Panc1 (cell line): ENCODE measurements around the gene TLL2. TPM values are rescaled to one million over a fixed set of nuclear protein-coding genes. Genes with fewer than 3 reads are reported as not detected.

Experiments
- ATAC-seq: fragments of 200-7000 bp; cut with Tn5 transposase; 2 replicates; pipeline ENCODE4 v1.9.1; 2020; ENCODE audit warnings: mild to moderate bottlenecking, moderate library complexity
- BruUV-seq: library from RNA; stranded (reverse); fragments of 400-500 nt; replicated peaks from 2 replicates; lab custom pipeline; 2021; lab: Mats Ljungman, UMichigan
- CTCF ChIA-PET: fragments of 300-600 bp; sonication (Branson Sonifier 250); formaldehyde crosslinking; loops from one replicate; lab custom pipeline; 2022; ENCODE audit warnings: antibody characterized with exemption; lab: Charles Lee
- POLR2A ChIA-PET: fragments of 300-600 bp; sonication (Branson Sonifier 250); formaldehyde crosslinking; loops from one replicate; lab custom pipeline; 2022; ENCODE audit warnings: antibody characterized with exemption; lab: Charles Lee
- DNase-seq: peaks from one replicate; pipeline ENCODE4 v3.0.0-alpha.2; 2010; ENCODE audit warnings: low read depth, low spot score
- H3K27ac ChIP-seq: 2 replicates; pipeline ENCODE4 v1.5.1; 2011; ENCODE audit warnings: mild to moderate bottlenecking, low read length, inconsistent platforms
- H3K27me3 ChIP-seq: fragments of 200-500 bp; sonication (Bioruptor generic); 2 replicates; pipeline ENCODE4 v1.6.0; 2014; ENCODE audit warnings: low read length, inconsistent platforms; ENCODE audit not compliant: control insufficient read depth, insufficient read depth
- H3K36me3 ChIP-seq: fragments of 200-500 bp; sonication (Bioruptor generic); 2 replicates; pipeline ENCODE4 v1.5.1; 2014; ENCODE audit warnings: inconsistent platforms, mild to moderate bottlenecking, low read length, moderate library complexity; ENCODE audit not compliant: control insufficient read depth, insufficient read depth
- H3K4me1 ChIP-seq: 2 replicates; pipeline ENCODE4 v1.5.1; 2011; ENCODE audit warnings: inconsistent platforms, mild to moderate bottlenecking, low read length, moderate library complexity; ENCODE audit not compliant: control insufficient read depth, insufficient read depth
- H3K4me3 ChIP-seq, 2 experiments: 2 replicates each; pipeline ENCODE4 v1.5.1; 2011 to 2012; ENCODE audit warnings: low read depth in 2 of 2, low read length in 2 of 2, mild to moderate bottlenecking in 2 of 2, inconsistent platforms in 1 of 2, moderate library complexity in 1 of 2
- H3K9me3 ChIP-seq: fragments of 200-500 bp; sonication (Bioruptor generic); 2 replicates; pipeline ENCODE4 v1.5.1; 2014; ENCODE audit warnings: low read depth, mild to moderate bottlenecking, inconsistent platforms, low read length, moderate library complexity; ENCODE audit not compliant: control insufficient read depth, insufficient read depth
- POLR2AphosphoS5 ChIP-seq: IDR thresholded peaks from 2 replicates; pipeline ENCODE4 v1.6.1; 2012; ENCODE audit warnings: mild to moderate bottlenecking, low read depth, low read length, moderate library complexity
- SIN3A ChIP-seq: IDR thresholded peaks from 2 replicates; pipeline ENCODE4 v1.6.1; 2012; ENCODE audit warnings: low read depth, mild to moderate bottlenecking, low read length, moderate library complexity, borderline replicate concordance; ENCODE audit not compliant: insufficient read depth
- TCF7L2 ChIP-seq: IDR thresholded peaks from 2 replicates; pipeline ENCODE4 v1.6.1; 2011; ENCODE audit warnings: mild to moderate bottlenecking, low read depth, low read length, inconsistent platforms
- in situ Hi-C: cut with HindIII; loops from 2 replicates; pipeline ENCODE4 v1.10.0; 2016; ENCODE audit warnings: low sequenced_read_pairs, low pct_unique_long_range_greater_than_20kb
- intact Hi-C: fragments of 100-400 bp; cut with micrococcal nuclease; formaldehyde crosslinking; loops from one replicate; pipeline ENCODE4 v1.10.0; 2022; ENCODE audit not compliant: unreplicated experiment
- total RNA-seq: library from RNA; stranded (reverse); gene quantifications from one replicate; pipeline ENCODE4 v1.2.1, GENCODE V29; 2021; ENCODE audit not compliant: unreplicated experiment
- TF ChIP-seq, protein P1 (sequence below), 2 experiments: IDR thresholded peaks; 2 replicates each; pipeline ENCODE4 v1.6.1; 2011 to 2012; ENCODE audit warnings: low read depth in 2 of 2, control low read depth in 1 of 2, low read length in 1 of 2, mild to moderate bottlenecking in 1 of 2, moderate library complexity in 1 of 2; ENCODE audit not compliant: insufficient read depth in 1 of 2
- TF ChIP-seq, protein P2 (sequence below): fragments of 450-650 bp; IDR thresholded peaks from 2 replicates; pipeline ENCODE4 v1.5.1; 2017; ENCODE audit warnings: mild to moderate bottlenecking

TLL2 gene
- total RNA-seq, 1 experiment from 2014 or later: 0.64 TPM

DNA sequence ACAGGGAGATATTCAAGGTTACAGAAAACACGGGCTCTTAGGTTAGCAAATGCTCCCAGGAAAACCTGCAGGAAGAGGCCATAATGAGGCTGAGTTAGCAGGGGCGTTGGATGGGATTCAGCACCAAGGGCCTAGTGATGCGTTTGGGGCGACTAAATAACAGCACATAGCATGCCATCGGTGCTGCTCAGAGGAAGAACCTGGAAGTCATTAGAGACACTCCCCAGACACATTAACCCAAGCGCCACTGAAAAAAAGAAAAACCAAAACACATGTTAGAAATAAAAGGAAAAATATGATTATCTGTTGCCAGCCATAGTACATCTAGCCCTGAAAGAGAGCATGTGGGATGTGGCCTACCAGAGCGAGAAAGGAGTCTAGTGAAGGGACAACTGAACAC is 126.1 kb downstream of the TLL2 start:
- CTCF ChIA-PET: no interaction called here
- peaks cover 18% of the 10 kb centered on the region for H3K27me3 ChIP-seq
- H3K4me3 ChIP-seq: no peak overlapping the region
- POLR2A ChIA-PET: no interaction called here
- H3K9me3 ChIP-seq: no peaks in the 10 kb centered on the region
- TF ChIP-seq, protein P1, sequence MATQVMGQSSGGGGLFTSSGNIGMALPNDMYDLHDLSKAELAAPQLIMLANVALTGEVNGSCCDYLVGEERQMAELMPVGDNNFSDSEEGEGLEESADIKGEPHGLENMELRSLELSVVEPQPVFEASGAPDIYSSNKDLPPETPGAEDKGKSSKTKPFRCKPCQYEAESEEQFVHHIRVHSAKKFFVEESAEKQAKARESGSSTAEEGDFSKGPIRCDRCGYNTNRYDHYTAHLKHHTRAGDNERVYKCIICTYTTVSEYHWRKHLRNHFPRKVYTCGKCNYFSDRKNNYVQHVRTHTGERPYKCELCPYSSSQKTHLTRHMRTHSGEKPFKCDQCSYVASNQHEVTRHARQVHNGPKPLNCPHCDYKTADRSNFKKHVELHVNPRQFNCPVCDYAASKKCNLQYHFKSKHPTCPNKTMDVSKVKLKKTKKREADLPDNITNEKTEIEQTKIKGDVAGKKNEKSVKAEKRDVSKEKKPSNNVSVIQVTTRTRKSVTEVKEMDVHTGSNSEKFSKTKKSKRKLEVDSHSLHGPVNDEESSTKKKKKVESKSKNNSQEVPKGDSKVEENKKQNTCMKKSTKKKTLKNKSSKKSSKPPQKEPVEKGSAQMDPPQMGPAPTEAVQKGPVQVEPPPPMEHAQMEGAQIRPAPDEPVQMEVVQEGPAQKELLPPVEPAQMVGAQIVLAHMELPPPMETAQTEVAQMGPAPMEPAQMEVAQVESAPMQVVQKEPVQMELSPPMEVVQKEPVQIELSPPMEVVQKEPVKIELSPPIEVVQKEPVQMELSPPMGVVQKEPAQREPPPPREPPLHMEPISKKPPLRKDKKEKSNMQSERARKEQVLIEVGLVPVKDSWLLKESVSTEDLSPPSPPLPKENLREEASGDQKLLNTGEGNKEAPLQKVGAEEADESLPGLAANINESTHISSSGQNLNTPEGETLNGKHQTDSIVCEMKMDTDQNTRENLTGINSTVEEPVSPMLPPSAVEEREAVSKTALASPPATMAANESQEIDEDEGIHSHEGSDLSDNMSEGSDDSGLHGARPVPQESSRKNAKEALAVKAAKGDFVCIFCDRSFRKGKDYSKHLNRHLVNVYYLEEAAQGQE (IDR thresholded peaks at IDR 0.05; ENCODE audit: insufficient read depth in 1 of 2, low read depth in 2 of 2, low read length in 1 of 2): no peak
- in situ Hi-C loops (no loop called here), intact Hi-C loops (no loop called here)
- H3K27ac ChIP-seq: no peak overlapping the region
- no TSS peak for BruUV-seq
- DNase-seq (no peak), ATAC-seq (no peak)
- H3K36me3 ChIP-seq: no peaks in the 10 kb centered on the region
- H3K4me1 ChIP-seq: no peaks in the 10 kb centered on the region

DNA sequence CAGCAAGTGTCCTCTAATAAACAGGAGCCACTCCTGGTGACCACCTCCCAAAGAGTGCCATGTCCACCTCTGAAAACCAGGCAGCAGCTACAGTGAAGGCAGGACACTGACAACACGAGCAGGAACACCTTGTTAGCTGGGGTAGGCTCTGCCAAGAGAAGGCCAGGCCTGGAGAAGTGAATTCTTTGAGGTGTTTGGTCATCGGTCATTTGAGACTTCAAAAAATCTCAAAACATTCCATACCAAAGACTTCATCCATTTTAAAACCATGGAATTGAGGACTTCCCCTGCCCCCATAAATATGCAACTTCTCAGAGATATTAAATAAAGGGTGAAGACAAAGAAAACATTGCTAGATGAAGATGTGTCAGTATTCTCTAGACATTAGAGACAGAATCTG is 126.6 kb downstream of the TLL2 start:
- Histone ChIP-seq H3K36me3 (no peaks in the 10 kb centered on the region), H3K27me3 (peaks cover 18% of the 10 kb centered on the region), H3K9me3 (no peaks in the 10 kb centered on the region), H3K4me1 (no peaks in the 10 kb centered on the region), H3K27ac (no peak overlapping the region), H3K4me3 (no peak overlapping the region)
- TF ChIP-seq POLR2AphosphoS5 (no peak), TCF7L2 (no peak), SIN3A (no peak)
- TF ChIP-seq, protein P1 (IDR thresholded peaks at IDR 0.05; ENCODE audit: insufficient read depth in 1 of 2, low read depth in 2 of 2, low read length in 1 of 2): no peak
- TF ChIP-seq, protein P2, sequence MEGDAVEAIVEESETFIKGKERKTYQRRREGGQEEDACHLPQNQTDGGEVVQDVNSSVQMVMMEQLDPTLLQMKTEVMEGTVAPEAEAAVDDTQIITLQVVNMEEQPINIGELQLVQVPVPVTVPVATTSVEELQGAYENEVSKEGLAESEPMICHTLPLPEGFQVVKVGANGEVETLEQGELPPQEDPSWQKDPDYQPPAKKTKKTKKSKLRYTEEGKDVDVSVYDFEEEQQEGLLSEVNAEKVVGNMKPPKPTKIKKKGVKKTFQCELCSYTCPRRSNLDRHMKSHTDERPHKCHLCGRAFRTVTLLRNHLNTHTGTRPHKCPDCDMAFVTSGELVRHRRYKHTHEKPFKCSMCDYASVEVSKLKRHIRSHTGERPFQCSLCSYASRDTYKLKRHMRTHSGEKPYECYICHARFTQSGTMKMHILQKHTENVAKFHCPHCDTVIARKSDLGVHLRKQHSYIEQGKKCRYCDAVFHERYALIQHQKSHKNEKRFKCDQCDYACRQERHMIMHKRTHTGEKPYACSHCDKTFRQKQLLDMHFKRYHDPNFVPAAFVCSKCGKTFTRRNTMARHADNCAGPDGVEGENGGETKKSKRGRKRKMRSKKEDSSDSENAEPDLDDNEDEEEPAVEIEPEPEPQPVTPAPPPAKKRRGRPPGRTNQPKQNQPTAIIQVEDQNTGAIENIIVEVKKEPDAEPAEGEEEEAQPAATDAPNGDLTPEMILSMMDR: no peak
- DNase-seq (no peak), ATAC-seq (no peak)
- BruUV-seq: no TSS peak
- ChIA-PET POLR2A (no interaction called here), CTCF (no interaction called here)
- in situ Hi-C loops: no loop called here
- intact Hi-C loops: no loop called here
